ENCODE data around the gene USP25.

The USP25 gene

DNA sequence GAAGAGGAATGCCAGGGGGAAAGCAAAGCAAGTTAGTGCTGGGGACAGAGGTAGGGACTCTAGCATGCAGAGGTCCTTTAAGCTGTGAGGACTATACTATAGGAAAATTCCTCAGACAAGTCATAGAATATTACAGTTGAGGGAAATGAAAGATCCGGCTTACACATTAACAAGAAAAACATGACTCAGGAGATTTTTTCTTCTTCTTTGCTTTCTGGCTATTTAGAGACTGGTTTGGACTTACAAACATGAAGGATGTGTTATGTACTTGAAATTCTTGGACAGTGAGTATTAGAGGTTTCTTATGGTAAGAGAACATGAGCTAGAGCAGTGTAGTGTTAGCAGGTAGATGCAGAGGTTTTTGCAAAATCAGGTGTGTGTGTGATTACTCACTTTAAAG, 24.9 kb downstream of the USP25 start:
- H3K4me3 ChIP-seq (ENCODE audit: low read depth, low read length) = no peak overlapping the region
- DNase-seq (ENCODE audit: low read depth) = no peak
- TF ChIP-seq, protein P1, sequence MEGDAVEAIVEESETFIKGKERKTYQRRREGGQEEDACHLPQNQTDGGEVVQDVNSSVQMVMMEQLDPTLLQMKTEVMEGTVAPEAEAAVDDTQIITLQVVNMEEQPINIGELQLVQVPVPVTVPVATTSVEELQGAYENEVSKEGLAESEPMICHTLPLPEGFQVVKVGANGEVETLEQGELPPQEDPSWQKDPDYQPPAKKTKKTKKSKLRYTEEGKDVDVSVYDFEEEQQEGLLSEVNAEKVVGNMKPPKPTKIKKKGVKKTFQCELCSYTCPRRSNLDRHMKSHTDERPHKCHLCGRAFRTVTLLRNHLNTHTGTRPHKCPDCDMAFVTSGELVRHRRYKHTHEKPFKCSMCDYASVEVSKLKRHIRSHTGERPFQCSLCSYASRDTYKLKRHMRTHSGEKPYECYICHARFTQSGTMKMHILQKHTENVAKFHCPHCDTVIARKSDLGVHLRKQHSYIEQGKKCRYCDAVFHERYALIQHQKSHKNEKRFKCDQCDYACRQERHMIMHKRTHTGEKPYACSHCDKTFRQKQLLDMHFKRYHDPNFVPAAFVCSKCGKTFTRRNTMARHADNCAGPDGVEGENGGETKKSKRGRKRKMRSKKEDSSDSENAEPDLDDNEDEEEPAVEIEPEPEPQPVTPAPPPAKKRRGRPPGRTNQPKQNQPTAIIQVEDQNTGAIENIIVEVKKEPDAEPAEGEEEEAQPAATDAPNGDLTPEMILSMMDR (IDR thresholded peaks at IDR 0.05; ENCODE audit: low read depth, low read length, missing control alignments) = no peak

DNA sequence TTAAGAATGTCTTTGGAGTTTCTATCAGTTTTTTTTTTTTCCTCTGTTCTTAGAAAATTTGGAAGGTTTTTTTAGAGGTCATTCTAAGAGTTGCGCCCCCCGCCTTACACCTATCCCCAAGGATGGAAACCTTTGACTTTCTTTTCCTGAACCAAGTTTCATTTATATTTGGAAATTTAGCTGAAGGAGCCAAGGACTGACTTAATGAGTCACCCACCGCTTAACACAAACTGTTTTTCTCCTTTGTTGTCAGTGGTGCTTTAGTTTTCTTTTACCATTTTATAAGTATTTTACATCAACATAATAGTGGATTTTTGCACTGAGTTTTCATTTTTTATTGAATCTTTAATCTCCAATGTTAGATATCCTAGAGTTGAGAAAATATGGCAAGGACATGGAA, 25.3 kb downstream of the USP25 start:
- TF ChIP-seq, protein P1 (IDR thresholded peaks at IDR 0.05; ENCODE audit: low read depth, low read length, missing control alignments) = no peak
- DNase-seq (ENCODE audit: low read depth) = no peak

DNA sequence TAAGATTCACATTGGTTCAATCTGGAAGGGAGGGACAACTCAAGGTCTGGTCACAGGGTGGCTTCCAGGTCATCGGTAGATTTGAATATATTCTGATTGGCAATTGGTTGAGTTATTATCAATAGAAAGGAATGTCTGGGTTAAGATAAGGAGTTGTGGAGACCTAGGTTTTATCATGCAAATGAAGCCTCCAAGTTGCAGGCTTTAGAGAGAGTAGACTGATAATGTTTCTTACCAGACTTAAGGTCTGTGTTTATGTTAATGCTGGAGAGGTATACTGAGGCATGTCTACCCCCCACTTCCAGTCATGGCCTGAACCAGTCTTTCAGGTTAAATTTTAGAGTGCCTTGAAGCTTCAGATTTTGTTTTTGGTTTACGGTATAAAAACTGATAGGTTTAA, 29.7 kb downstream of the USP25 start:
- H3K4me3 ChIP-seq (ENCODE audit: low read depth, low read length) = no peak overlapping the region
- TF ChIP-seq, protein P1 (IDR thresholded peaks at IDR 0.05; ENCODE audit: low read depth, low read length, missing control alignments) = no peak

More for the DNA sequence above, 25.3 kb downstream of the USP25 start:
- H3K4me3 ChIP-seq (ENCODE audit: low read depth, low read length) = no peak overlapping the region

DNA sequence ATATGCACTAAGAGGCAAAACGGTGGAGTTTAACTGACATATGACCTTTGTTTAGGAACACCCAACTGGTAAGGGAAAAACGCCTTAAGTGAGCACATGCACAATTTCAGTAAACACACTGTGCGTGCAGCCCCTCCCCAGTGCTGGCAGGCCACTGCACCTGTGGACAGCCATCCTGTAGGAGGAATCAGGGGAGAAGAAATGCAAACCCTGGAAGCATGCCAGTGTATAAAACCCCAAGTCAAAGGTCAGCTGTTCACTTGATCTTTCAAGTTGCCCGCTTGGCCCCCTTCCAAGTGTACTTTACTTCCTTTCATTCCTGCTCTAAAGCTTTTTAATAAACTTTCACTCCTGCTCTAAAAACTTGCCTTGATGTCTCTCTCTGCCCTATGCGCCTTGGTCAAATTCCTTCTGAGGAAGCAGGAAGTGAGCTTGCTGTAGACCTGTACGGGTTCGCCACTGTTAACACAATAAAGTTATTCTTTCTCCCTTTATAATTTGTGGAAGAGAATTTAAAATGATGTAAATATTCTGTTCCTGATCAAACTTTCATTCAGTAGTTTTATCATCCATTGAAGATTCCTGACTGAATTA, 31.8 kb downstream of the USP25 start:
- DNase-seq (ENCODE audit: low read depth) = no peak
- TF ChIP-seq, protein P1 (IDR thresholded peaks at IDR 0.05; ENCODE audit: low read depth, low read length, missing control alignments) = no peak
- H3K4me3 ChIP-seq (ENCODE audit: low read depth, low read length) = no peak overlapping the region

More for the DNA sequence above, 29.7 kb downstream of the USP25 start:
- DNase-seq (ENCODE audit: low read depth) = no peak

DNA sequence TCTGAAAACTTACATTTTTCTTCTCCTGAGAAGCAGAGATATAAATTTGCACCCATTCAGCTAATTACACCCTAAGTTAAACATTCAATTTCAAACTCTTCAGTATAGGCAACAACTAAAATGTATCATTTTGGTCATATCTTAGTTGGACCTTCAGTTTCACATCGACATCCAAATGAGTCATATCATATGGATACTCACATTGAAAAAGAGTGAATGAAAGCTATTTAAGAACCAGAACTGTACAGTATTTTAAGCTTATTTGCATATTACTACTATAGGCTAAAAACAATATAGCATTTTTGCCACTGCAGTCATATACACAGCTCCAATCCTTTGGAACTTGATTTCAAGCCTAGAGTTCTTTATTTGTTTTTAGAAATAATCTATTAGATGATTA, 33.6 kb downstream of the USP25 start:
- TF ChIP-seq, protein P1 (IDR thresholded peaks at IDR 0.05; ENCODE audit: low read depth, low read length, missing control alignments) = no peak
- no peak overlapping the region for H3K4me3 ChIP-seq (ENCODE audit: low read depth, low read length)
- no peak for DNase-seq (ENCODE audit: low read depth)

DNA sequence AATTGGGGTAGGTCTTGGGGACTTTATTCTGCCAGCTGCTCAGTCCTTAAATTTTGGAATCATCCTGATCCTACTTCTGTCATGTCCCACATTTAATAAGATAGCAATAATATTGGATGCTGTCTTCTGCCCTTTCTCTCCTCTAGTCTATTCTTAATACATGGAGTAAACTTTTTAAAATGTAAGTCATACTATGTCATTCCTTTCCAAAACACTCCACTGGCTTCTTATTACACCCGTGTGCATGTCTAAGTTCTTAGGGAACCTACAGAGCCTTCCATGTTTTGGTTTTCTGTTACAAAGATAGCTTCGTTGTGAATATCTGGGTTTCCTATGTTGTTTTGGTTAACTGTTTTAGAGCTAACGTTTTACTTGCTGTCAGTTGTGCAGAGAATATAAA, 35.1 kb downstream of the USP25 start:
- TF ChIP-seq, protein P1 (IDR thresholded peaks at IDR 0.05; ENCODE audit: low read depth, low read length, missing control alignments) = no peak
- no peak for DNase-seq (ENCODE audit: low read depth)
- no peak overlapping the region for H3K4me3 ChIP-seq (ENCODE audit: low read depth, low read length)

DNA sequence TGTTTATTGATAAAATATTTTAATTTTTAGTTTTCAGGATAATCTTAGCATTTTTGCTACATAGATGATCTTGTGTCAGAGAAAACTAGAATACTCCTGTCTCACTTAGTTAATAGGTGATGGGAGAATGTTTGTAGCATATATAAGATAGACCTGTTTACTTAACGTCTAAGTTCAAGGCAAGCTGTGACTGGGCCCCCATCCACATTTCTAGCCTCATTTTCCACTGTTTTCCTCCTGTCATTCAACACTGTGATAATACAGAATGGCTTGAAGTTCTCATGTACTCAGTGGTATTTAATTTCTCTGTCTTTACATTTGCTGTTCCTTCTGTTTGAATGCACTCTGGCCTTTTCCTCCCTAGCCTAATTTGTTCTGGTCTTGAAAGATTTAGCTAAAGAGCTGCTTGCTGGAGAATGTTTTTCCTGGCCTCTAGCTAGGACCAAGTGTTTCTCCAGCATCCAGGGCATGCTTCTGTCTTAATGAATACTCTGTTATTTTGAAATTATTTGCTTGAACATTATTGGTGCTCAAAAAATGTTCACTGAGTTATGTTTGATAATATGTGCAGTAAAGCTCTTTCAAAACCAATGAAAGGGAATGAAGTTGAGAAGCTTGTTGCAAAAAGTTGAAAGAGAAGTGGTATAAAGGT, 37.3 kb downstream of the USP25 start:
- TF ChIP-seq, protein P1 (IDR thresholded peaks at IDR 0.05; ENCODE audit: low read depth, low read length, missing control alignments) = no peak
- DNase-seq (ENCODE audit: low read depth) = no peak
- no peak overlapping the region for H3K4me3 ChIP-seq (ENCODE audit: low read depth, low read length)
